Measurements from ENCODE around the gene MED14.

The MED14 gene

GRCh38 chrX:40612511-40612910 lies 122.8 kb downstream of the MED14 start:
- no peak for DNase-seq (ENCODE audit: low read depth in 2 of 2)

GRCh38 chrX:40607381-40607780 lies 128.0 kb downstream of the MED14 start:
- no peak for DNase-seq (ENCODE audit: low read depth in 2 of 2)

GRCh38 chrX:40603446-40603845 lies 131.9 kb downstream of the MED14 start:
- DNase-seq (ENCODE audit: low read depth in 2 of 2) = no peak
